Astrocyte of the cerebellum (primary cell): Measurements from ENCODE around the gene RGS6.

Experiments used
- DNase-seq: peaks from one replicate; pipeline ENCODE4 v3.0.0-alpha.2; 2011; ENCODE audit warnings: low read depth
- H3K4me3 ChIP-seq: 2 replicates; pipeline ENCODE4 v1.5.1; 2011; ENCODE audit warnings: mild to moderate bottlenecking, low read depth, low read length, moderate library complexity
- in situ Hi-C: cut with HindIII; loops from 2 replicates; pipeline ENCODE4 v1.10.0; 2017; ENCODE audit warnings: low sequenced_read_pairs
- TF ChIP-seq, protein P1 (sequence below): IDR thresholded peaks from 2 replicates; pipeline ENCODE4 v1.5.1; 2012; ENCODE audit warnings: low read length, low read depth, moderate library complexity, mild to moderate bottlenecking; ENCODE audit errors: missing control alignments

RGS6 gene

GRCh38 chr14:72519543-72519942 lies 587.3 kb downstream of the RGS6 start:
- in situ Hi-C loops, result loop anchor here (10.0 kb wide), 1 partner anchor 405 kb away; the partner anchor contains the start of gene DCAF4
- no peak for DNase-seq
- TF ChIP-seq, protein P1, sequence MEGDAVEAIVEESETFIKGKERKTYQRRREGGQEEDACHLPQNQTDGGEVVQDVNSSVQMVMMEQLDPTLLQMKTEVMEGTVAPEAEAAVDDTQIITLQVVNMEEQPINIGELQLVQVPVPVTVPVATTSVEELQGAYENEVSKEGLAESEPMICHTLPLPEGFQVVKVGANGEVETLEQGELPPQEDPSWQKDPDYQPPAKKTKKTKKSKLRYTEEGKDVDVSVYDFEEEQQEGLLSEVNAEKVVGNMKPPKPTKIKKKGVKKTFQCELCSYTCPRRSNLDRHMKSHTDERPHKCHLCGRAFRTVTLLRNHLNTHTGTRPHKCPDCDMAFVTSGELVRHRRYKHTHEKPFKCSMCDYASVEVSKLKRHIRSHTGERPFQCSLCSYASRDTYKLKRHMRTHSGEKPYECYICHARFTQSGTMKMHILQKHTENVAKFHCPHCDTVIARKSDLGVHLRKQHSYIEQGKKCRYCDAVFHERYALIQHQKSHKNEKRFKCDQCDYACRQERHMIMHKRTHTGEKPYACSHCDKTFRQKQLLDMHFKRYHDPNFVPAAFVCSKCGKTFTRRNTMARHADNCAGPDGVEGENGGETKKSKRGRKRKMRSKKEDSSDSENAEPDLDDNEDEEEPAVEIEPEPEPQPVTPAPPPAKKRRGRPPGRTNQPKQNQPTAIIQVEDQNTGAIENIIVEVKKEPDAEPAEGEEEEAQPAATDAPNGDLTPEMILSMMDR, result no peak
- no peak overlapping the region for H3K4me3 ChIP-seq

DNA sequence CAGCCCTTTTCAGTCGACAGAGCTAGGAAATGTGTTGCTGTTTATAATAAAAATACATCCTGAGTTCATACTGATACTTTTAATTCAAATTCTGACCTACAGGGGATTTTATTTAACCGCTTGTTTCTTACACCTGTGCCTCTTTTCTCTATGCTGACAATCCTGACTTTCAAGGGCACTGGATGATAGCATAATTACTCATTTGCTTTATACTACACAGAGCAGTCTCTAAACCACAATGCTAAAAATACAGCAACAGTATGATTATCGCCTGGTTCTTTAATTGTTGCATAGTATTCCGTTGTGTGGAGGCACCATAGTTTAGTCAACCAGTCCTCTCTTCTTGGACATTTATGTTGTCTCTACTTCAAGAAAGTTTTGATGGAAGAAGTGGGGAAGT lies 588.8 kb downstream of the RGS6 start:
- TF ChIP-seq, protein P1, result no peak
- in situ Hi-C loops, result no loop called here
- no peak for DNase-seq
- no peak overlapping the region for H3K4me3 ChIP-seq

- in situ Hi-C loops, result no loop called here
Observed at GRCh38 chr14:72521968-72522741, 589.9 kb downstream of the RGS6 start.

DNA sequence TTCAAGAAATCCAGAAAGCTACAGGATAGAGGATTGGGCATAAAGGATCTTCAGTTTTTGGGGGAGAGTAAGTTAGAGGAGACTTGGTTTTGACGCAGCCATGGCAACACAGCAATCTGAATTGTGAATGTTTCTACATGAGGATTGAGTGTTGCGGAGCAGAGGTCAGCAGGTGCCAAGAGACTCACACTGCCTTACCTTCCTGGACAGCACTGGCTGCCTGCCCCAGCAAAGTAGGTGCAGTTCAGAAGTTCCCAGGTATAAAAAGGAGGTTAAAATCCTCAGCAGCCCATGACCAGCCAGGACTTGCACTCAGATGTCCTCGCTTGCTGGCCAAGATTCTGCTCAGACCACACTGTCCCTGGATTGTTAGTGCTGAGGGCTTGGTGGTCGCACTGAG lies 590.6 kb downstream of the RGS6 start:
- TF ChIP-seq, protein P1, result no peak

More at GRCh38 chr14:72521968-72522741, 589.9 kb downstream of the RGS6 start:
- H3K4me3 ChIP-seq, result no peak overlapping the region
- no peak for DNase-seq
- TF ChIP-seq, protein P1, result no peak

GRCh38 chr14:72523424-72524294 lies 591.4 kb downstream of the RGS6 start:
- in situ Hi-C loops, result no loop called here
- no peak for DNase-seq
- TF ChIP-seq, protein P1, result no peak
- no peak overlapping the region for H3K4me3 ChIP-seq

More for the DNA sequence above, 590.6 kb downstream of the RGS6 start:
- in situ Hi-C loops, result no loop called here
- no peak overlapping the region for H3K4me3 ChIP-seq
- DNase-seq, result no peak

- in situ Hi-C loops, result no loop called here
- TF ChIP-seq, protein P1, result no peak
Observed at GRCh38 chr14:72524295-72524629, 592.0 kb downstream of the RGS6 start.

More at GRCh38 chr14:72524295-72524629, 592.0 kb downstream of the RGS6 start:
- no peak for DNase-seq
- no peak overlapping the region for H3K4me3 ChIP-seq
